Upper lobe of left lung (tissue), 6 donors: Measurements from ENCODE around the gene C1QL1. TPM values are rescaled to one million over a fixed set of nuclear protein-coding genes. Genes with fewer than 3 reads are reported as not detected.

Experiments used
- ATAC-seq, 2 donors: fragments of 200-7000 bp; cut with Tn5 transposase; one replicate each; pipeline ENCODE4 v1.9.1; 2022; ENCODE audit warnings: mild to moderate bottlenecking in 2 of 2, moderate library complexity in 2 of 2; ENCODE audit not compliant: low FRiP score in 2 of 2
- DNase-seq, 2 donors: peaks; one replicate each; pipeline ENCODE4 v3.0.0-alpha.2; 2019 to 2020
- H3K27ac ChIP-seq, 4 donors: fragments of 200-600 bp; sonication (generic); one replicate each; pipeline ENCODE4 v1.5.1; 2016 to 2019
- H3K27me3 ChIP-seq, 4 donors: fragments of 200-600 bp; sonication (generic); one replicate each; pipeline ENCODE4 v1.5.1; 2017 to 2019
- H3K36me3 ChIP-seq, 4 donors: fragments of 200-600 bp; sonication (generic); one replicate each; pipeline ENCODE4 v1.5.1; 2016 to 2019
- H3K4me1 ChIP-seq, 4 donors: fragments of 200-600 bp; sonication (generic); one replicate each; pipeline ENCODE4 v1.5.1; 2018 to 2019
- H3K4me3 ChIP-seq, 4 donors: fragments of 200-600 bp; sonication (generic); one replicate each; pipeline ENCODE4 v1.5.1; 2017 to 2019; ENCODE audit warnings: mild to moderate bottlenecking in 2 of 4, moderate library complexity in 1 of 4
- H3K9me3 ChIP-seq, 4 donors: fragments of 200-600 bp; sonication (generic); one replicate each; pipeline ENCODE4 v1.5.1; 2018 to 2019
- EP300 ChIP-seq, 4 donors: sonication (generic); formaldehyde crosslinking; IDR thresholded peaks; one replicate each; pipeline ENCODE4 v1.5.1; 2017; ENCODE audit warnings: antibody characterized with exemption in 4 of 4, control low read depth in 2 of 4
- POLR2A ChIP-seq, 4 donors: fragments of 450-650 bp; IDR thresholded peaks; one replicate each; pipeline ENCODE4 v1.5.1; 2016 to 2017; ENCODE audit warnings: antibody characterized with exemption in 4 of 4, mild to moderate bottlenecking in 2 of 4
- POLR2AphosphoS5 ChIP-seq, 2 donors: sonication (generic); formaldehyde crosslinking; IDR thresholded peaks; one replicate each; pipeline ENCODE4 v1.5.1; 2017; ENCODE audit warnings: antibody characterized with exemption in 2 of 2
- WGBS, 2 donors: methylation state at CpG; one replicate each; pipeline ENCODE4 v1.1.5; 2017 to 2018; 5-methylcytosine and 5-hydroxymethylcytosine counted together
- total RNA-seq, 6 donors: library from RNA; depleted of rRNA in 4 of 6; stranded (reverse); fragments of >200 nt in 4 of 6; gene quantifications; one replicate each; pipeline versions ENCODE4 v1.1.0 to v1.2.1, GENCODE V29; 2016 to 2021
- TF ChIP-seq, protein P1 (sequence below), 6 experiments: fragments of 450-650 bp in 4 of 6; fragments of 200-600 bp in 2 of 6; sonication (generic) in 2 of 6; IDR thresholded peaks; one replicate each; pipeline ENCODE4 v1.5.1; 2016 to 2019; ENCODE audit warnings: antibody characterized with exemption in 6 of 6
- donor health status: DM: no; HTN: no; CAD: no; lungs with moderate emphysema.
- donor health status: DM: no; HTN: yes; CAD: no; lungs with severe emphysema.

The C1QL1 gene
- total RNA-seq, 6 donors from 2014 or later, result 0.44 TPM; not detected in 5

DNA sequence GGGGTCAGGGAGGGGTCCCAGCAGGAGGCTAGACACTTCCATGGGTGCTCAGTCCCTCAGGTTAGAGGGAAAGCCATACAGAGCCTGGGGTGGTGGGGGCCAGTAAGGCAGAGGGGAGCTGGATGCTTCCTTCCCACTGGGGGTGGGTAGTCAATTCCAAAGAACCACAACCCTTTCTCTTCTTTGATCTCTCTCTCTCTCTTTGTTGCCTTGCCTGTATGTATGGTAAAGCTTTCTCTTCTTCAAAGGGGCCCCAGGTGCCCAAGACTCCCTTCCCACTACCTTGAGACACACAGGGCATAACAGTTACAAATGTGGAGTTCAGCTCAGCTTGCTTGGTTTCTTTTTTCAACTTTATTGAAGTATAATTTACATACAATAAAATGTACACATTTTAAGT lies 30.5 kb upstream of the C1QL1 start:
- Histone ChIP-seq H3K27ac (no peak overlapping the region), H3K4me1 (no peaks in the 10 kb centered on the region), H3K27me3 (no peaks in the 10 kb centered on the region), H3K9me3 (peaks cover 0 to 10% (median 0%) of the 10 kb centered on the region in 4 donors), H3K36me3 (no peaks in the 10 kb centered on the region), H3K4me3 (no peak overlapping the region)
- ATAC-seq (no peak), DNase-seq (no peak)
- TF ChIP-seq POLR2A (IDR thresholded peaks at IDR 0.05), result no peak
- TF ChIP-seq, protein P1, sequence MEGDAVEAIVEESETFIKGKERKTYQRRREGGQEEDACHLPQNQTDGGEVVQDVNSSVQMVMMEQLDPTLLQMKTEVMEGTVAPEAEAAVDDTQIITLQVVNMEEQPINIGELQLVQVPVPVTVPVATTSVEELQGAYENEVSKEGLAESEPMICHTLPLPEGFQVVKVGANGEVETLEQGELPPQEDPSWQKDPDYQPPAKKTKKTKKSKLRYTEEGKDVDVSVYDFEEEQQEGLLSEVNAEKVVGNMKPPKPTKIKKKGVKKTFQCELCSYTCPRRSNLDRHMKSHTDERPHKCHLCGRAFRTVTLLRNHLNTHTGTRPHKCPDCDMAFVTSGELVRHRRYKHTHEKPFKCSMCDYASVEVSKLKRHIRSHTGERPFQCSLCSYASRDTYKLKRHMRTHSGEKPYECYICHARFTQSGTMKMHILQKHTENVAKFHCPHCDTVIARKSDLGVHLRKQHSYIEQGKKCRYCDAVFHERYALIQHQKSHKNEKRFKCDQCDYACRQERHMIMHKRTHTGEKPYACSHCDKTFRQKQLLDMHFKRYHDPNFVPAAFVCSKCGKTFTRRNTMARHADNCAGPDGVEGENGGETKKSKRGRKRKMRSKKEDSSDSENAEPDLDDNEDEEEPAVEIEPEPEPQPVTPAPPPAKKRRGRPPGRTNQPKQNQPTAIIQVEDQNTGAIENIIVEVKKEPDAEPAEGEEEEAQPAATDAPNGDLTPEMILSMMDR (IDR thresholded peaks at IDR 0.05), result no peak
- TF ChIP-seq POLR2AphosphoS5 (IDR thresholded peaks at IDR 0.05), result no peak
- no peak for TF ChIP-seq EP300 (IDR thresholded peaks at IDR 0.05)

DNA sequence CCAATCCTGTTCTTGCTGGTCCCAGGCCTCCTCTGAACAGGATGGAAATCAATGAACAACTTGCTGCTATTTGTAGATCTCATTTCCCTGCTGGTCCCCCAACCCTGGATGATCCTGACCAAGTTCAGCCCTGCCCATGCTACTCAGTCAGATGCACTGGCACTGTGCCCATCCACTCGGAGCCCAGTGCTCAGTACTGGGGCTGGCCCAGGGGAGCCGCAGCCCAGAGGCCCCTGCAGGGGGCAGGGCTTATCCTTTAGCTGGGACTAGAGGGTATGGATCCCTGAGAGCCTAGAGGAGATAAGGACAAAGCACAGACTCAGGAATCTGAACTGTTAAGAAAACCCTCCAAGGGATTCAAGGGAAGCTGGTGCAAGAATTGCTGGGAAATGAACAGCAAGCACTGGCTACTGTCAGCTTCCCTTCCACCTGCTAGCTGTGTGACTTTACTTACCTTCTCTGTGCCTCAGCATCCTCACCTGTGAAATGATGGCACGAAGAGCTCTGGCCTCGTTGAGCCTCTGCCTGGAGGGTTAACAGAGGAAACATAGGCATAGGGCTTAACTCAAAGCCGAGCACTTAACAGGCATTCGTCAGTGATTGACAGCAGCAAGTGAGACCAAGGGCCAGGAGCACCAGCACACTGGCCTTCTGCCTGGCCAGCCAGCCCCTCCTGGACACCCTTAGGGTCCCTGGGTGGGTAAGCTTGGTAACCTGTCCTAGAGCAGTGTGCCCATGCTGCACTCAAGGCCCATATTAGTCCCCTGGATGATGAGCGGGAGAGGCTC lies 29.8 kb upstream of the C1QL1 start:
- Histone ChIP-seq H3K9me3 (peaks cover 0 to 10% (median 0%) of the 10 kb centered on the region in 4 donors), H3K36me3 (no peaks in the 10 kb centered on the region), H3K4me3 (no peak overlapping the region), H3K4me1 (no peaks in the 10 kb centered on the region), H3K27ac (no peak overlapping the region), H3K27me3 (no peaks in the 10 kb centered on the region)
- ATAC-seq (peak in 1 of 2 donors; percentile 41), DNase-seq (no peak)
- TF ChIP-seq, protein P1 (IDR thresholded peaks at IDR 0.05), result no peak
- no peak for TF ChIP-seq POLR2AphosphoS5 (IDR thresholded peaks at IDR 0.05)
- no peak for TF ChIP-seq EP300 (IDR thresholded peaks at IDR 0.05)
- no peak for TF ChIP-seq POLR2A (IDR thresholded peaks at IDR 0.05)
- 54 to 65% methylated on average over 7 of the region's 7 CpGs for WGBS, 2 donors

DNA sequence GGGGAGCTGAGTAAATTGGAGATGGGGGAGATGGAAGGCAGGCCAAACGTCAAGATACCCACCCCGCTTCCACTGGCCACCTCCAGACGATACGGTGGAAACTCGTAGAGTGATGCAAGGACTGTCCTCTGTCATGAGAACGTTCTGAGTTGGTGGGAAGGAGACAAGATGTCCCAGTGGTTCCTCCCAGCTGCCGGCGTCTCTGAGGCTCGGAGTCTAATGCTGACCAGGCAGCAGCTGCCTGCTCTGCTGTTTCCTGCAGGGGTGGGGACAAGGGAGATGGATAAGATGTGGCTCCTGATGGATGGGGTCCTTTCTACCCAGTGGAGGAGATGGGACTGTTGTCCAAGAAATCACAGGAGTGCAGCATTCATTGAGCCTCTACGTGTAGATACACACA lies 28.2 kb upstream of the C1QL1 start:
- Histone ChIP-seq H3K36me3 (no peaks in the 10 kb centered on the region), H3K27me3 (no peaks in the 10 kb centered on the region), H3K9me3 (peaks cover 0 to 10% (median 0%) of the 10 kb centered on the region in 4 donors), H3K4me3 (no peak overlapping the region), H3K4me1 (no peaks in the 10 kb centered on the region), H3K27ac (no peak overlapping the region)
- no peak for TF ChIP-seq EP300 (IDR thresholded peaks at IDR 0.05)
- no peak for TF ChIP-seq POLR2AphosphoS5 (IDR thresholded peaks at IDR 0.05)
- TF ChIP-seq POLR2A (IDR thresholded peaks at IDR 0.05), result no peak
- TF ChIP-seq, protein P1 (IDR thresholded peaks at IDR 0.05), result no peak
- DNase-seq (no peak), ATAC-seq (no peak)
- 70 to 76% methylated on average over 10 of the region's 10 CpGs for WGBS, 2 donors

DNA sequence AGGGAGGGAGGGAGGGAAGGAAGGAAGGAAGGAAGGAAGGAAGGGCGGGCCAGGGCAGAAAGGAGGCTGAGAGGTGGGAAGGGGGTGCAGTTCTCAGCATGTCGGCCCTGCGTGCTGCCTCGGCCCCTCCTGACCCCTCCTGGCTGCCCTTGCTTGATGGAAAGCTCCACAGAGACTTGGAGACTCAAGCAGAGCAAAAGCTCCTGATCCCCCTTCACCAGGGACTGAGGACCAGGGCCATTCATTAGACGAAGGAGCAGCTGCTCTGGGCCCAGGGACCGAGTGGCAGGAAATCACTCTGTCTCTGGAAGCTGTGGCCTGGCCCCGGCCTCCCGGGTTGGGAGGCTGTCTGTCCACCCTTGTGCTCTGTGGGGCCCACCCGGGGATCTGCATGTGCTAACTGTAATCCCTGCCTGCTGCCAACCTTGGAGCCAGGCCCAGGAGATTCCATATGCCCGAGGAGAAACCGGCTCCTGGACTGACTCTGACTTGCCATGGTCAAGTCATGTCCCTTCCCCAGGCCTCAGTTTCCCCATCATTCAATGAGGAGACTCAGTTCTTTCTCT lies 27.4 kb upstream of the C1QL1 start:
- H3K27ac ChIP-seq, result no peak overlapping the region
- peaks cover 0 to 10% (median 0%) of the 10 kb centered on the region in 4 donors for H3K9me3 ChIP-seq
- TF ChIP-seq, protein P1 (IDR thresholded peaks at IDR 0.05), result no peak
- TF ChIP-seq POLR2AphosphoS5 (IDR thresholded peaks at IDR 0.05) (no peak), POLR2A (IDR thresholded peaks at IDR 0.05) (no peak), EP300 (IDR thresholded peaks at IDR 0.05) (no peak)
- ATAC-seq (no peak), DNase-seq (no peak)
- H3K27me3 ChIP-seq, result no peaks in the 10 kb centered on the region
- no peaks in the 10 kb centered on the region for H3K4me1 ChIP-seq
- no peaks in the 10 kb centered on the region for H3K36me3 ChIP-seq
- 60 to 73% methylated on average over 4 to 11 of the region's 11 CpGs for WGBS, 2 donors
- no peak overlapping the region for H3K4me3 ChIP-seq
